Measurements from ENCODE around the gene KCNJ11. TPM values are rescaled to one million over a fixed set of nuclear protein-coding genes. Genes with fewer than 3 reads are reported as not detected.

Gene KCNJ11
- polyA plus RNA-seq, 1 donor (not counting 4 experiments of a cell fraction or from before 2014, with no cell fraction given), result 0.03 TPM

GRCh38 chr11:17391493-17392355 is 3.3 kb upstream of the KCNJ11 start:
- Histone ChIP-seq H3K9me3 (ENCODE audit: control insufficient read depth, low read depth, low read length) (no peaks in the 10 kb centered on the region), H3K4me3 (ENCODE audit: control insufficient read depth in 2 of 3, extremely low read depth in 1 of 3, insufficient read depth in 2 of 3, low read depth in 1 of 3, low read length in 3 of 3) (no peak overlapping the region), H3K36me3 (ENCODE audit: control insufficient read depth in 2 of 2, extremely low read depth in 1 of 2, insufficient read depth in 2 of 2, low read length in 2 of 2) (no peaks in the 10 kb centered on the region), H4K20me1 (ENCODE audit: control insufficient read depth, extremely low read depth, insufficient read depth, low read length) (no peaks in the 10 kb centered on the region), H3K79me2 (ENCODE audit: control insufficient read depth, insufficient read depth, low read length) (no peaks in the 10 kb centered on the region), H3K27ac (ENCODE audit: control insufficient read depth, insufficient read depth, low read length) (no peak overlapping the region), H3K4me2 (ENCODE audit: control insufficient read depth, extremely low read depth, insufficient read depth, low read depth, low read length) (no peak overlapping the region), H2AFZ (ENCODE audit: control insufficient read depth, low read length) (no peak overlapping the region), H3K4me1 (ENCODE audit: control insufficient read depth, extremely low read depth, insufficient read depth, low read length) (no peaks in the 10 kb centered on the region), H3K27me3 (ENCODE audit: control insufficient read depth, extremely low read depth, insufficient read depth, low read length) (peaks cover 13% of the 10 kb centered on the region), H3K9me1 (ENCODE audit: control insufficient read depth, extremely low read depth, insufficient read depth, low read length) (no peaks in the 10 kb centered on the region), H3K9ac (ENCODE audit: control insufficient read depth, extremely low read depth, insufficient read depth, low read length) (no peak overlapping the region)
- dilution Hi-C loops (cut with MboI; ENCODE audit: extremely low pct_ligation_motif_present, low sequenced_read_pairs), result no loop called here
- TF ChIP-seq CTCF (optimal IDR thresholded peaks at IDR 0.05 in 1 of 3, IDR thresholded peaks at IDR 0.05 in 1 of 3, conservative IDR thresholded peaks at IDR 0.05 in 1 of 3; ENCODE audit: extremely low read depth in 1 of 3, insufficient read depth in 2 of 3, low read length in 3 of 3) (no peak), EZH2 (IDR thresholded peaks at IDR 0.05; ENCODE audit: low read length) (no peak)
- DNase-seq (ENCODE audit: low read depth, low spot score) (no peak), FAIRE-seq (no peak)

GRCh38 chr11:17389957-17390649 is 1.6 kb upstream of the KCNJ11 start:
- Histone ChIP-seq H3K27me3 (ENCODE audit: control insufficient read depth, extremely low read depth, insufficient read depth, low read length) (peaks cover 13% of the 10 kb centered on the region), H3K9me1 (ENCODE audit: control insufficient read depth, extremely low read depth, insufficient read depth, low read length) (no peaks in the 10 kb centered on the region), H3K79me2 (ENCODE audit: control insufficient read depth, insufficient read depth, low read length) (no peaks in the 10 kb centered on the region), H3K9ac (ENCODE audit: control insufficient read depth, extremely low read depth, insufficient read depth, low read length) (no peak overlapping the region), H3K4me3 (ENCODE audit: control insufficient read depth in 2 of 3, extremely low read depth in 1 of 3, insufficient read depth in 2 of 3, low read depth in 1 of 3, low read length in 3 of 3) (no peak overlapping the region), H4K20me1 (ENCODE audit: control insufficient read depth, extremely low read depth, insufficient read depth, low read length) (no peaks in the 10 kb centered on the region), H3K4me1 (ENCODE audit: control insufficient read depth, extremely low read depth, insufficient read depth, low read length) (no peaks in the 10 kb centered on the region), H3K27ac (ENCODE audit: control insufficient read depth, insufficient read depth, low read length) (no peak overlapping the region), H3K9me3 (ENCODE audit: control insufficient read depth, low read depth, low read length) (no peaks in the 10 kb centered on the region), H3K36me3 (ENCODE audit: control insufficient read depth in 2 of 2, extremely low read depth in 1 of 2, insufficient read depth in 2 of 2, low read length in 2 of 2) (no peaks in the 10 kb centered on the region), H3K4me2 (ENCODE audit: control insufficient read depth, extremely low read depth, insufficient read depth, low read depth, low read length) (peak overlapping the region; percentile 58), H2AFZ (ENCODE audit: control insufficient read depth, low read length) (no peak overlapping the region)
- DNase-seq (ENCODE audit: low read depth, low spot score) (no peak), FAIRE-seq (no peak)
- dilution Hi-C loops (cut with MboI; ENCODE audit: extremely low pct_ligation_motif_present, low sequenced_read_pairs), result no loop called here
- TF ChIP-seq EZH2 (IDR thresholded peaks at IDR 0.05; ENCODE audit: low read length), result no peak
- no peak for TF ChIP-seq CTCF (optimal IDR thresholded peaks at IDR 0.05 in 1 of 3, IDR thresholded peaks at IDR 0.05 in 1 of 3, conservative IDR thresholded peaks at IDR 0.05 in 1 of 3; ENCODE audit: extremely low read depth in 1 of 3, insufficient read depth in 2 of 3, low read length in 3 of 3)
